Measurements from ENCODE around the gene MECP2. TPM values are rescaled to one million over a fixed set of nuclear protein-coding genes. Genes with fewer than 3 reads are reported as not detected.

The MECP2 gene
- total and polyA plus RNA-seq, 10 of the 15 experiments (the other 5 are each of a cell fraction or from before 2014, with no cell fraction given), result 1.3 to 32.7 (median 13.7) TPM

DNA sequence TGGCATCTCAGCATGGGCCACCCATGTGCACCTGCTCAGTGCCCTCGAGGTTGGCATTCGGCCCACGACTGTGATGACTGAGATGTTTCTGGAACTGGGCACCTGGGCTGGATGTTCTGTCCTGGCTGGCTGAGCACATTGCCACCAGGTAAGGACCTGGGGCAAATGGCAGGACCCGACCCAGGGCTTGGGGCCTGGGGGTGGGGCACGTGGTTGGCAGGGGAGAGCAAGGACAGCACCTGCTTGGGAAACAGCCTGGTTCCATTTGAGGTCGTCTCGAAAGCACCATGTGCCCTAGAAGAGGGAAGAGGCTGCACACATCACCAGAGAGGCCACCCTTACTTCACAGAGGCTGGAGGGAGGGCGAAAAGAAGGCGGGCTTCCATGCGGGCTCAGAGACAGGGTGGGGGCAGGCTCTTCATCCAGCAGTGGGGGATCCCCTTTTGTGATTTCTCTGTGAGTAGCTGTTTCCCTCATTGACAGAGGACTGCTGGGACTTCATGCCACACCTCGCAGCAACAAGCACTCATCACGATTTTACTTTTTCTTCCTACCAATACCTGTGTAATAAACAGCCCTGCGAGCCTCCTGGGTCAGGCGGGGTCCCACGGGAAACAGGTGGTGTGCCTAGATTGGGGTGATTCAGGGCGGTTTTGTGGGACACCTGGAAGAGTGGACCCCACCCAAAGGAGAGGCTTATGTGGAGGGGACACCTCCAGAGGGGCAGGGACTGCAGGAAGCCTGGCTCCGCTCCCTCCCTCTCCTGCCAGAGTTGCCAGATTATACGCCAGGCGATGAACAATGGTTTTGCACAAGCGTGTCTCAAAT, 113.0 kb downstream of the MECP2 start:
- no peak for DNase-seq (ENCODE audit: low read depth, low spot score)
- RAD21 ChIA-PET (ENCODE audit: unreplicated experiment), result interaction anchor here (0.6 to 1.9 kb wide), 5 partner anchors 9 to 24 kb away, joined by 3 to 12 read pairs (median 3); no protein-coding TSS in a partner anchor
- 35% methylated on average over 20 of the region's 20 CpGs for WGBS (ENCODE audit: insufficient coverage, insufficient replicate concordance, low lambda C conversion rate, missing lambda C conversion rate)
- no peak for TF ChIP-seq ETV6 (conservative IDR thresholded peaks at IDR 0.05 in 1 of 2, IDR thresholded peaks at IDR 0.05 in 1 of 2; ENCODE audit: borderline replicate concordance in 1 of 2, low read depth in 1 of 2)
- TF ChIP-seq MAX (IDR thresholded peaks at IDR 0.05; ENCODE audit: low read depth, low read length), result peak; percentile 26; the same call in 1 of the 2 replicates
- TF ChIP-seq, protein P1, sequence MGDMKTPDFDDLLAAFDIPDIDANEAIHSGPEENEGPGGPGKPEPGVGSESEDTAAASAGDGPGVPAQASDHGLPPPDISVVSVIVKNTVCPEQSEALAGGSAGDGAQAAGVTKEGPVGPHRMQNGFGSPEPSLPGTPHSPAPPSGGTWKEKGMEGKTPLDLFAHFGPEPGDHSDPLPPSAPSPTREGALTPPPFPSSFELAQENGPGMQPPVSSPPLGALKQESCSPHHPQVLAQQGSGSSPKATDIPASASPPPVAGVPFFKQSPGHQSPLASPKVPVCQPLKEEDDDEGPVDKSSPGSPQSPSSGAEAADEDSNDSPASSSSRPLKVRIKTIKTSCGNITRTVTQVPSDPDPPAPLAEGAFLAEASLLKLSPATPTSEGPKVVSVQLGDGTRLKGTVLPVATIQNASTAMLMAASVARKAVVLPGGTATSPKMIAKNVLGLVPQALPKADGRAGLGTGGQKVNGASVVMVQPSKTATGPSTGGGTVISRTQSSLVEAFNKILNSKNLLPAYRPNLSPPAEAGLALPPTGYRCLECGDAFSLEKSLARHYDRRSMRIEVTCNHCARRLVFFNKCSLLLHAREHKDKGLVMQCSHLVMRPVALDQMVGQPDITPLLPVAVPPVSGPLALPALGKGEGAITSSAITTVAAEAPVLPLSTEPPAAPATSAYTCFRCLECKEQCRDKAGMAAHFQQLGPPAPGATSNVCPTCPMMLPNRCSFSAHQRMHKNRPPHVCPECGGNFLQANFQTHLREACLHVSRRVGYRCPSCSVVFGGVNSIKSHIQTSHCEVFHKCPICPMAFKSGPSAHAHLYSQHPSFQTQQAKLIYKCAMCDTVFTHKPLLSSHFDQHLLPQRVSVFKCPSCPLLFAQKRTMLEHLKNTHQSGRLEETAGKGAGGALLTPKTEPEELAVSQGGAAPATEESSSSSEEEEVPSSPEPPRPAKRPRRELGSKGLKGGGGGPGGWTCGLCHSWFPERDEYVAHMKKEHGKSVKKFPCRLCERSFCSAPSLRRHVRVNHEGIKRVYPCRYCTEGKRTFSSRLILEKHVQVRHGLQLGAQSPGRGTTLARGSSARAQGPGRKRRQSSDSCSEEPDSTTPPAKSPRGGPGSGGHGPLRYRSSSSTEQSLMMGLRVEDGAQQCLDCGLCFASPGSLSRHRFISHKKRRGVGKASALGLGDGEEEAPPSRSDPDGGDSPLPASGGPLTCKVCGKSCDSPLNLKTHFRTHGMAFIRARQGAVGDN (IDR thresholded peaks at IDR 0.05), result peak; percentile 91
- 0 out of 2 replicates have a peak, but pooled peaks have one; percentile 45 for TF ChIP-seq SMAD5 (IDR thresholded peaks at IDR 0.05; ENCODE audit: low read depth)
- peak; percentile 43; the same call in 1 of the 2 replicates for TF ChIP-seq POLR2A (IDR thresholded peaks at IDR 0.05; ENCODE audit: low read depth, low read length)
- Histone ChIP-seq H3K36me3 (ENCODE audit: control insufficient read depth in 2 of 2, insufficient read depth in 2 of 2, low read length in 1 of 2) (no peaks in the 10 kb centered on the region), H3K4me2 (ENCODE audit: control insufficient read depth, insufficient read depth) (peak overlapping the region; percentile 71), H2AFZ (ENCODE audit: control insufficient read depth, low read depth, low read length) (peak overlapping the region; percentile 21), H3K9me3 (replicated peaks; ENCODE audit: control insufficient read depth, insufficient read depth, low read length) (no peaks in the 10 kb centered on the region; the same call in 1 of the 3 replicates), H3K27ac (ENCODE audit: control insufficient read depth, insufficient read depth) (peak overlapping the region; percentile 88), H3K79me2 (ENCODE audit: control insufficient read depth, insufficient read depth, low read length) (no peaks in the 10 kb centered on the region; the same call in 1 of the 2 replicates), H3K9ac (ENCODE audit: control insufficient read depth, insufficient read depth, low read length) (peak overlapping the region; percentile 78), H3K4me1 (ENCODE audit: control insufficient read depth, insufficient read depth, low read length) (peaks cover 39% of the 10 kb centered on the region), H4K20me1 (ENCODE audit: control insufficient read depth, insufficient read depth) (no peaks in the 10 kb centered on the region), H3K27me3 (replicated peaks in 1 of 2; ENCODE audit: control insufficient read depth in 2 of 2, insufficient read depth in 2 of 2, low read length in 1 of 2) (no peaks in the 10 kb centered on the region), H3K4me3 (0 out of 2 replicates have a peak overlapping the region, but pooled peaks have one; percentile 9)
- POLR2A ChIA-PET, result interaction anchor here (0.6 to 2.4 kb wide), 10 partner anchors 11 to 52 kb away, joined by 3 to 12 read pairs (median 5); partner anchors contain the start of gene TMEM187
- in situ Hi-C loops (cut with MboI) (loop anchor here (10.0 kb wide), 1 partner anchor 60 kb away; the partner anchor contains the start of gene ARHGAP4), intact Hi-C loops (cut with micrococcal nuclease; ENCODE audit: unreplicated experiment) (loop anchor here (1.0 kb wide), 1 partner anchor 20 kb away; no protein-coding TSS in a partner anchor)
- no TSS peak for BruUV-seq (replicated peaks)
- FAIRE-seq, result no peak
- CTCF ChIA-PET, result interaction anchor here (1.0 to 1.9 kb wide), 6 partner anchors 13 to 60 kb away, joined by 3 to 5 read pairs (median 3); partner anchors contain the start of genes ARHGAP4 and HCFC1
- peak; percentile 73 for ATAC-seq
- SMC1A ChIA-PET (ENCODE audit: uncharacterized antibody, unreplicated experiment), result interaction anchor here (1.1 to 2.6 kb wide), 3 partner anchors 17 to 30 kb away, joined by 3 to 9 read pairs (median 3); no protein-coding TSS in a partner anchor

Measured in GM12878 (cell line).